Mesodermal cell (in vitro differentiated cells): Measurements from ENCODE around the gene DAGLA.
A peak's percentile ranks its signal among the peaks of the same experiment; 100 is the strongest.

Experiments used
- H3K27ac ChIP-seq: 2 replicates; pipeline ENCODE4 v1.7.0; 2013; ENCODE audit warnings: mild to moderate bottlenecking, low read depth, low read length, moderate library complexity; ENCODE audit not compliant: severe bottlenecking
- H3K36me3 ChIP-seq: 2 replicates; pipeline ENCODE4 v1.7.1; 2013; ENCODE audit warnings: mild to moderate bottlenecking, low read length, moderate library complexity; ENCODE audit not compliant: control insufficient read depth, insufficient read depth
- H3K4me1 ChIP-seq: one replicate; pipeline ENCODE4 v1.7.1; 2013; ENCODE audit warnings: mild to moderate bottlenecking, low read length; ENCODE audit not compliant: insufficient read depth, control insufficient read depth, poor library complexity, severe bottlenecking
- H3K4me3 ChIP-seq: 2 replicates; pipeline ENCODE4 v1.7.0; 2013; ENCODE audit warnings: low read length, control low read depth, mild to moderate bottlenecking; ENCODE audit not compliant: insufficient read depth, poor library complexity, severe bottlenecking; ENCODE audit errors: extremely low read depth
- H3K9me3 ChIP-seq: 2 replicates; pipeline ENCODE4 v1.7.1; 2013; ENCODE audit warnings: mild to moderate bottlenecking, low read length, moderate library complexity; ENCODE audit not compliant: control insufficient read depth
- WGBS, 2 experiments: methylation state at CpG; one replicate each; pipeline ENCODE4 v1.1.5; 2013; ENCODE audit warnings: missing lambda C conversion rate in 2 of 2; ENCODE audit not compliant: insufficient coverage in 2 of 2; 5-methylcytosine and 5-hydroxymethylcytosine counted together

Gene DAGLA

DNA sequence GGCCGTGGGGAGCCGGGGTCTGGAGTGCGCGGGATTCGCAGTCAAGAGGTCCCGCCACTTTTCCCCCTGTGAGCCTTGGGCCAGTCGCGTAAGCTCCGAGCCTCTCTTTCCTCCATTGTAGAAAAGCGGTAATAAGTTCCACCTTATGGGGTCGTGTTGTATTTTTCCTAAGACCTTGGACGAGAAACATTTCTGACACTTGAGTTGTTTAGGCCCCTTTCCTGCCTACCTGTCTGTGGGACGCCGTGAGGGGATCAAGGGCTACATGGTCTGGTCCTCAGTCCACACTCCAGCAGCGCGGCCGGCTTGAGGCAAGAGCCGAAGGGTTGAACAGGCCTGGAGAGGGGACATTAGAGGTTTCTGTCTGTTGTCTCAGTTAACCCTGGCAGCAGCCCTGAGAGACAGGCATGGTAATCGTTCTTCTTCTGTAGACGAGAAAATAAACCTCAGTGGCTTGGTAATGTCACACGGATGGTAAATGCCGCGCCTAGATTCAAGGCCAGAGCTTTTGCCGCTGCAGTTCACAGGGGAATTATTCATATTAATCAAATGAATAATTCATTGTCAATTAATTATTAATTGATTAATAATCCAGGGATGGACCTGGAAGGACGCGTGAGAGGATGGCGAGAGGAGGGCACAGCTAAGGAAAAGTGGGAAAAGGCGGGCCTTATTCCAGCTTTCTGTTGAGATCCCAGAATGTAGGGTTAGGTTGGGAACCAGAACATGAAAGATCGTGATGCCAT is 113.1 kb downstream of the DAGLA start:
- 7 to 8% methylated on average over 21 to 25 of the region's 29 CpGs for WGBS, 2 experiments
- peak overlapping the region; percentile 98 for H3K27ac ChIP-seq

DNA sequence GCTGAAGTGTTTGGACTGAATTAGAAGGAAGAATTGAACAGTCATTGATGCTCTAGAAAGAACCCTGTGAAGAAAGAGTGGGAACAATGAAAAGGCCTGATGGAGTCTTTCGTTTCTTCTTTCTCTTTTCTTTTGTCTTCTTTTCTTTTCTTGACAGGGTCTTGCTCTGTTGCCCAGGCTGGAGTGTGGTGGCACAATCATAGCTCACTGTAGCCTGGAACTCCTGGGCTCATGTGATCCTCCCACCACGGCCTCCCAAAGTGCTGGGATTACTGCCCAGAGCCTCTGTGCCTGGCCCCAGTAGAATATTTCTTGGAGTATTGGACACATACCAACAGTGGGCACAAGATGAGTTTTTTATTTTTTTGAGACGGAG is 113.6 kb downstream of the DAGLA start:
- H3K9me3 ChIP-seq = no peaks in the 10 kb centered on the region
- H3K4me1 ChIP-seq = no peaks in the 10 kb centered on the region
- peak overlapping the region; percentile 90 for H3K4me3 ChIP-seq
- peaks cover 53% of the 10 kb centered on the region for H3K36me3 ChIP-seq
- 81 to 89% methylated on average over 3 of the region's 3 CpGs for WGBS, 2 experiments
- no peak overlapping the region for H3K27ac ChIP-seq

More for the DNA sequence above, 113.1 kb downstream of the DAGLA start:
- H3K4me3 ChIP-seq = peak overlapping the region; percentile 90
- H3K36me3 ChIP-seq = peaks cover 54% of the 10 kb centered on the region
- H3K9me3 ChIP-seq = no peaks in the 10 kb centered on the region
- peaks cover 3% of the 10 kb centered on the region for H3K4me1 ChIP-seq

DNA sequence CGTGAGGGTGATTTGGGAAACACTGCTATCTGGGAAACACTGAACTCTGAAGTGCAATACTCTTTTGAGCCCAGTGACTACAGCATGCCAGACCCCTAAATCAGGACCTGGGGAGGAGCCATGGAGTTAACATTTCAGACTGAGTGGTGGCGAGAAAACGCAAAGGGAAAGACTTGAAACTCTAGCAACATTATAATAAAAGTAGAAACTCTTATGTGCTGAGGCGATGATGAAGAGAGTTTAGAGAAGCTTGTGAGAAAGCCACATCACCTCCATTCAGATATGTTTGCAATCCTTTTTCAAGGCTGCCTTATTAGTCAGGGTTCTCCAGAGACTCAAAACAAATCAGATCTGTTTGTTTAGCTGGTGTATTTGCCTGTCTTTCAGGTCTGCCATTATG is 114.4 kb downstream of the DAGLA start:
- no peak overlapping the region for H3K4me3 ChIP-seq
- 89 to 100% methylated on average over 1 of the region's 4 CpGs for WGBS, 2 experiments

DNA sequence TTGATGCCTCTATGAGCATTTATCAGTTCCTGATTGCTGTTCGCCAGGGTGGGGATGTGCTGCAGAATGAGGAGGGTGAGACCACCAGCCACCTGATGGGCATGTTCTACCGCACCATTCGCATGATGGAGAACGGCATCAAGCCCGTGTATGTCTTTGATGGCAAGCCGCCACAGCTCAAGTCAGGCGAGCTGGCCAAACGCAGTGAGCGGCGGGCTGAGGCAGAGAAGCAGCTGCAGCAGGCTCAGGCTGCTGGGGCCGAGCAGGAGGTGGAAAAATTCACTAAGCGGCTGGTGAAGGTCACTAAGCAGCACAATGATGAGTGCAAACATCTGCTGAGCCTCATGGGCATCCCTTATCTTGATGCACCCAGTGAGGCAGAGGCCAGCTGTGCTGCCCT is 115.3 kb downstream of the DAGLA start:
- Histone ChIP-seq H3K27ac (no peak overlapping the region), H3K4me3 (no peak overlapping the region), H3K4me1 (no peaks in the 10 kb centered on the region), H3K9me3 (no peaks in the 10 kb centered on the region), H3K36me3 (peaks cover 53% of the 10 kb centered on the region)
- 94% methylated on average over 12 of the region's 12 CpGs for WGBS, 2 experiments

More for the DNA sequence above, 114.4 kb downstream of the DAGLA start:
- Histone ChIP-seq H3K36me3 (peaks cover 53% of the 10 kb centered on the region), H3K27ac (no peak overlapping the region), H3K9me3 (no peaks in the 10 kb centered on the region), H3K4me1 (no peaks in the 10 kb centered on the region)

DNA sequence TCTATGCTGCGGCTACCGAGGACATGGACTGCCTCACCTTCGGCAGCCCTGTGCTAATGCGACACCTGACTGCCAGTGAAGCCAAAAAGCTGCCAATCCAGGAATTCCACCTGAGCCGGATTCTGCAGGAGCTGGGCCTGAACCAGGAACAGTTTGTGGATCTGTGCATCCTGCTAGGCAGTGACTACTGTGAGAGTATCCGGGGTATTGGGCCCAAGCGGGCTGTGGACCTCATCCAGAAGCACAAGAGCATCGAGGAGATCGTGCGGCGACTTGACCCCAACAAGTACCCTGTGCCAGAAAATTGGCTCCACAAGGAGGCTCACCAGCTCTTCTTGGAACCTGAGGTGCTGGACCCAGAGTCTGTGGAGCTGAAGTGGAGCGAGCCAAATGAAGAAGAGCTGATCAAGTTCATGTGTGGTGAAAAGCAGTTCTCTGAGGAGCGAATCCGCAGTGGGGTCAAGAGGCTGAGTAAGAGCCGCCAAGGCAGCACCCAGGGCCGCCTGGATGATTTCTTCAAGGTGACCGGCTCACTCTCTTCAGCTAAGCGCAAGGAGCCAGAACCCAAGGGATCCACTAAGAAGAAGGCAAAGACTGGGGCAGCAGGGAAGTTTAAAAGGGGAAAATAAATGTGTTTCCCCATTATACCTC is 115.8 kb downstream of the DAGLA start:
- Histone ChIP-seq H3K9me3 (no peaks in the 10 kb centered on the region), H3K36me3 (peaks cover 54% of the 10 kb centered on the region), H3K27ac (no peak overlapping the region), H3K4me3 (no peak overlapping the region), H3K4me1 (no peaks in the 10 kb centered on the region)
- WGBS, 2 experiments = 97 to 98% methylated on average over 16 to 18 of the region's 18 CpGs
